Stimulated activated naive CD8-positive, alpha-beta T cell treated with anti-CD3 and anti-CD28 coated beads, Interleukin-15, Interleukin-2, amounts not matched to agents 100 U/mL and 50 U/mL, for 24 hours (primary cell): ENCODE data around the gene RSAD2.
"Not testable (repeated sequence)": the region's sequence is repeated elsewhere in the genome, so short reads cannot be mapped to it uniquely, and the experiment has no call there.

Source experiments
- ATAC-seq: fragments of 150-1000 bp; cut with Tn5 transposase; one replicate; pipeline ENCODE4 v1.10.0; 2021
- DNase-seq: peaks from one replicate; pipeline ENCODE4 v3.0.0; 2021

RSAD2 gene, protein sequence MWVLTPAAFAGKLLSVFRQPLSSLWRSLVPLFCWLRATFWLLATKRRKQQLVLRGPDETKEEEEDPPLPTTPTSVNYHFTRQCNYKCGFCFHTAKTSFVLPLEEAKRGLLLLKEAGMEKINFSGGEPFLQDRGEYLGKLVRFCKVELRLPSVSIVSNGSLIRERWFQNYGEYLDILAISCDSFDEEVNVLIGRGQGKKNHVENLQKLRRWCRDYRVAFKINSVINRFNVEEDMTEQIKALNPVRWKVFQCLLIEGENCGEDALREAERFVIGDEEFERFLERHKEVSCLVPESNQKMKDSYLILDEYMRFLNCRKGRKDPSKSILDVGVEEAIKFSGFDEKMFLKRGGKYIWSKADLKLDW

DNA sequence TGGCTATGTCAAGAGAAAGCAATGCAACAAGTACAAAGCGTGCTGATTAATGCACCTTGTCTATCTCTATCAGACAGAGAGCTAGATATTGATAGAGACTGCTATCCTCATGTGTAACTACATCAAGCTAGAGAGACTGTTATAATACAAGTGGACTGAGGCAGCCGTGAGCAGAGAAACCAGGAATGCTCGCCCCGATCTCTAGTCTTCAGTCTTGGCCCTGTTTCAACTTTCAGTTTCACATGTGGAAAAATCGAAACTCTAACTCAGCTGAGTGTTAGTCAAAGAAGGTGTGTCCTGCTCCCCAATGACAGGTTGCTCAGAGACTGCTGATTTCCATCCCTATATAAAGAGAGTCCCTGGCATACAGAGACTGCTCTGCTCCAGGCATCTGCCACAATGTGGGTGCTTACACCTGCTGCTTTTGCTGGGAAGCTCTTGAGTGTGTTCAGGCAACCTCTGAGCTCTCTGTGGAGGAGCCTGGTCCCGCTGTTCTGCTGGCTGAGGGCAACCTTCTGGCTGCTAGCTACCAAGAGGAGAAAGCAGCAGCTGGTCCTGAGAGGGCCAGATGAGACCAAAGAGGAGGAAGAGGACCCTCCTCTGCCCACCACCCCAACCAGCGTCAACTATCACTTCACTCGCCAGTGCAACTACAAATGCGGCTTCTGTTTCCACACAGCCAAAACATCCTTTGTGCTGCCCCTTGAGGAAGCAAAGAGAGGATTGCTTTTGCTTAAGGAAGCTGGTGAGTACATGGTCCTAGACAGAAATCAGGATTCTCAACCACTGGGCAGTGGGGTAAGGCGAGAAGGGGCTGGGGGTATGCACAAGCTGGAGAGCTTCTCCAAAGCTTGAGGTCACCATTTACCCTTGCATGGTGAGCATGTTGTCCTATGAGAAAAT lies at the start of gene RSAD2:
TSS of gene RSAD2 (plus strand) at position 376 of the 903 bp plus-strand sequence. CDS start at position 400, 24 bp downstream.
- ATAC-seq, result peak; percentile 84
- DNase-seq, result peak; percentile 24

DNA sequence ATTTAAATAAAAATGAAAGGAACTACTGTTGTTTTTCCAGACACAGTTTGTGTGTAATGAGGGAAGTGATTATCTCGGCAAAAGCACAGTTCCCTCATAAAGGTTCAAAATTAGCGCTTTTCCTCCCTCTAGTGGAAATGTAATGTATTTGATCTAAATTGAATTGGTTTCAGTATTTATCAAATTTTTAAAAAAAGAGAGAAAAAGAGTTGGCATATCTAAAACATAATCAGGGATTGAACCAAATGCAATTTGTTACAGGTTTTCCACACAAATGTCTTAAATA lies 49.3 kb upstream of the RSAD2 start:
- ATAC-seq (no peak), DNase-seq (no peak)

DNA sequence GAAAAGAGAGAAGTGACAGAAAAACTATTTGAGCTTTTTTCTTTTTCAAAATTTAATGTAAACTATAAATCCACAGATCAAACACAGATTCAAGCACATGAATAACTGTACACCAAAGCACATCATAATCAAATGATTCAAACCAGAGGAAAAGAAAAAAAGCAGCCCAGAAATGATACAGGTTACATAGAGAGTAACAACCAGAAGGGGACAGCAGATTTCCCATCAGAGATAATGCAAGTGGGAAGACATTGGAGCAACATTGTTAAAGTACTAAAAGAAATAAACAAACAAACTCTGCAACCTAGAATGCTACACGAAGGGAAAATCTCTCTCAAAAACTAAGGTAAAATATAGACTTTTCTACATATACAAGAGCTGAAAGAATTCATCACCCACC lies 46.3 kb upstream of the RSAD2 start:
- no peak for DNase-seq

DNA sequence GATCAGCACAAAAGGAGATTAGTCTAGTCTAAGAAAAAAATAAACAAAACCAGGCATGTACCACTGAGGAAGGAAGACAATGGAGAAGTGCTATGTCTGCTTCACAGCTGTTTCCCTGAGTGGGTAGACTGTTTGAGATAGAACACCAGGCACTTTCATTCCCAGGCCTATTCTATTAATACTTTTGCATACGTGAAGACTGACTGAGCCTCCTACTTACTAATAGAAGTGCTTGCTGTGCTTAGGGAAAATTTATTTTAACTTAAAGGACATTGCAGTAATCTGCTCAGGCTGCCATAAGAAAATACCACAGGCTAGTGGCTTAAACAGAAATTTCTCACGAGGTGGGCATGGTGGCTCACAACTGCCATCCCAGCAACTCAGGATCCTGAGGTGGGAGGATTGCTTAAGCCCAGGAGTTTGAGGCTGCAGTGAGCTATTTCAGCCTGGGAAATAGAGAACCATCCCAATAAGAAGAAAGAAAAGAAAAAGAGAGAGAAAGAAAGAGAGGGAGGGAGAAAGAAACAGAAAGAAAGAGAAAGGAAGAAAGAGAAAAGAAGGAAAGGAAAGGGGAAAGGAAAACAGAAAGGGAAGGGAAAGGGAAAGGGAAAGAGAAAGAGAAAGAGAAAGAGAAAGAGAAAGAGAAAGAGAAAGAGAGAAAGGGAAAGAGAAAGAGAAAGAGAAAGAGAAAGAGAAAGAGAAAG lies 44.8 kb upstream of the RSAD2 start:
- DNase-seq, result no peak
- ATAC-seq, result no peak

More for the DNA sequence above, 46.3 kb upstream of the RSAD2 start:
- no peak for ATAC-seq

DNA sequence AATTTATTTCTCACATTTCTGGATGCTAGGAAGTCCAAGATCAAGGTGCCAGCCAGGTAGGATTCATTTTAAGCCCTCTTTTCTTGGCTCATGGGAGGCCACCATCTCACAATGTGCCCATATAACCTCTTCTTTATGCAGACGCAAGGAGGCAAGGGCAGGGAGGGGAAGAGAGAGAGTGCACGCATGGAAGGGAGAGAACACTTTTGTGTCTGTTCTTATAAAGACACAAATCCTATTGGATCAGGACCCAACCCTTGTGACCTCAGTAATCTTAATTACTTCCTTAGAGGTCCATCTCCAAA lies 44.3 kb upstream of the RSAD2 start:
- no peak for ATAC-seq
- DNase-seq, result no peak

DNA sequence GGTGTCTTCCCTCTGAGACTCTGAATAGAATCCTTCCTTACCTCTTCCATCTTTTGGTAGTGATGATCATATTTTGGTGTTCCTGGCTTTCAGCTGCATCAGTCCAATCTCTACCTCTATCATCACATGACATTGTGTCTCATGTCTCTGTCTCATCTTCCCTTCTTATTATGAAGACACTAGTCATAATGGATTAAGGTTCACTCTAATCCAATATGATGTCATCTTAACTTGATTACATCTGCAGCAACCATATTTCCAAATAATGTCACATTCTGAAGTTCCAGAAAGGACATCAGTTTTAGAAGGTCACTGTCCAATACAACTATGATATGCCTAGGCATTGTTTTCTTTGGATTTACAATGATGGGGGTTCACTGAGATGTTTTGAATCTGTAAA lies 43.4 kb upstream of the RSAD2 start:
- ATAC-seq, result no peak
- no peak for DNase-seq

DNA sequence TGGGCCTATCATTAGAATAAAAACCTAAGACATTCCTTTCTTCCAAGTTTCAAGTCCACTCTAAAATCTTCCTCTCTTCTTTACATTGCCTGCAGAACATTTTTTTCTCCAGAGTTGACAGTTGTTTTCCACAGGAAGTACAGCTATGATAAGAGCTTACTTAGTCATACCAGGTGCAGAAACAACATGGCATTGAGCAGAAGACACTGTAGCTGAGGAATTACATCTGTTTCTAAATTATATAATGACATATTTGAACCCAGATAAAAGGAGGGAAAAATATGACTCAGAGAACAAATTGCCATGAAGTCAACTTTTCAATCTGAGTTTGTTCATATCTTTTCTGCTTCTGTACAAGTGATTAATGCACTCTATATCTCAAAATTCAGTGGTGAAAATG lies 42.1 kb upstream of the RSAD2 start:
- ATAC-seq (peak; percentile 73), DNase-seq (no peak)

DNA sequence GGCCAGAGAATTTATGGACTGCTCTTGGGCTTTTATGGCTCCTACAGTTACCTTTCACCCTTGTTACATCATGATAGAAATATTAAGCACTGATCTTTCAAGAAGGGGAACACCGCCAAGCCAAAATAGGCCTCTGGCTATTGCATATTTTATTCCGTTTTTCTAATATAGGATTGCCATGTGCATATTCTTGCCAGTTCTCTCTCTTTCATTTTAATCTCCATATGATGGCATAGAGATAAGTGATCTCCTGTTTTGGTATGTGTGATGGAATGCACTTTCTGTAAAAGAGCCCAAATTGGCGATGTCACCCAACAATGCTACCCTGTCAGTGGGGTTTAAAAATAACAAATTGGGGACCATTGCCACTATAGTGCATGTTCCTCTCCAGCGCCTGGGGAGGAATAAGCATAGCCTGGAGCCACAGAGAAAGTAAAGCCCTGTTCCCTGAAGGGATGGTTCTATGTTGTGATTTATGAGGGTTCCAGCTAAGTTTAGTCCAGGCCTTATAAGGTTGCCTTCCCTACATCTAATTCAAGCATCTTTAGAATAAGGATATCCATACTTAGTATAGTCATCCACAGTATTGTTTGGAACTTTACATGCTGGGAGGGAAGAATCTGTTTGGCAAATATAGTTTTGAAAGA lies 38.8 kb upstream of the RSAD2 start:
- ATAC-seq (no peak), DNase-seq (no peak)

DNA sequence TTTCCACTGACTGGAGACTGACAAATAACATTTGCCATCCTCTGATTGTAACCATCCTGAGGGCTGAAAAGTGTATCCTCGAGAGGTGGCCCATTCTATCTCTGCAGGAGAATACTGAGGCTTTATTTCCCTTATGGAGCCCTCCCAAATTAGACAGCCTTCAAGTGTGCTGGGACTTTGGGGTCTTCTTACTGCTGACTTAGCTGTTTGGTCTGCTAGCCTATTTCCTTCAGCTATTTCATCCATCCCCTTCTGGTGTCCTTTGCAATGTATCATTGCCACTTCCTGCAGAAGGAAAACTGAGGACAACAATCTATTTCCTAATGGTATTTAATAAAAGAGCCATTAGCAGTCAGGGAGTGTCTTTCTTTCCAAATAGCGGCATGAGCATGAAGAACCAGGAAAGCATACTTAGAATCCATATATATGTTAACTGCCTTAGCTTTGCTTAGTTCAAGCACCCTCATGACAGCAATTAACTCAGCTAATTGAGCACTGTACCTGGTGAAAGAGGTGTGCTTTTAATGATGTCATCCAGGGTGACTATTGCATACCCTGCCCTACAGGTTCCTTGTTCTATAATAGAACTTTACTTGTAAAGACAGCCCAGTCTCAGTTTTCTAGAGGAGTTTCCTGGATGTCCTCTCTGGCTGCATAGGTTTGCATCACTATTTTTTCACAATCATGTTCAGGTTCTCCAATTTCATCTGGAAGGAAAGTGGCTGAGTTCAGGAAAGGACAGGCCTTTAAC lies 35.9 kb upstream of the RSAD2 start:
- ATAC-seq, result no peak
- DNase-seq, result no peak

DNA sequence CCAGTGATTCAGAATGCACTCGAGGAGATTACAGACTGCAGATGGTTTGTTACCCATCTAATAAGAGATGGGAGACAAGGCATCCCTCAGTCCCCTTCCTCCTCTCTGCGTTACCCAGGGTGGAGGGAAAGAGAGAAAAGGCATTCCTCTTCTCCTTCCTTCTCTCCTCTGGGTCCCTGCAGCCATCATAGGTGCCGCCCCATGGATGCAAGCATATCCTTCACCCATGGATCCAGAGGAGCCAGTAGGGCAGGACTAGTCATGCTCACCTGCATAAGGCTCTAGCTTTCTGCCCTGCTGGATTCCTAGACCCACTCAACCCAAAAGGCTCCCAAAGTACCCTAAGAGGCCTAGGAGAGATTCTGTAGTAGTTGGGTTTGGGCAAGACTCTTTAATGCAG lies 32.3 kb upstream of the RSAD2 start:
- peak; percentile 12 for DNase-seq
- no peak for ATAC-seq

DNA sequence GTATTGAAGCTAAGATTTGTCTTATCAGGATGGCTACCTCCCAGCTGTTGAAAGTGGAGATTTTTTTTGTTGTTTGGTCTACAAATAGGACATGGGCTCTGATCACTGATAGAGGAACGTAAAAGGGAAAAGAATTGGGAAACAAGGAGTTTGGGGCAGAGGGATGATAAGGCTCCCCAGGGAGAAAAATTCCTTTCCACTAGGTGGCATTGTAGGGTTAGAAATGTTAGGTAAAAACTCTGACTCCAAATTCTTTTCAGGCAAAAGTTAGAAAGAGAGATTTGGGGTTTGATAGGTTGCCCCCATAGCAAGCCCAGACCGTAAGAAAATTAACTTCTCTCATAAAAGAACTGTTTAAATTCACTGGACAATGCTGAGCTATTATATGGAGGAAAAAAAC lies 31.7 kb upstream of the RSAD2 start:
- DNase-seq, result no peak
- ATAC-seq, result no peak

DNA sequence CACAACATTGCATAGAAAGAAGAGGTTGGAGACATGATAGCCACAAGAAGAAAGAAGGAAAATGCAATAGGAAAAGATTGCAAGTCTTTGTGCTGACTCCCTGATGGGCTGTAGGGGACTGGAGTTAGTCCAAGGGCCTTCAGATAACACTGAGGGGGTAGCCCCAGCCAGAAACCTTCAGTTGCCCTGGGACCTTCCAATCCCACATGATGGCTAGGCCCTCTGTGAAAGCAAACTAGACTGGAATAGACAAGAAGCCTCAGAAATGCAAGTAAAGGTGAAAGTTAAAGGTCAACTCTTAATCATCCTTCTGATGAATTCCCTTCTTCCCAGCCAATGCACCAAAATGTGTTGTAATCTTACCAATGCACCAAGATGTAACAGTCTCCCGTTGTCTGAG lies 31.0 kb upstream of the RSAD2 start:
- no peak for DNase-seq
- peak; percentile 74 for ATAC-seq

DNA sequence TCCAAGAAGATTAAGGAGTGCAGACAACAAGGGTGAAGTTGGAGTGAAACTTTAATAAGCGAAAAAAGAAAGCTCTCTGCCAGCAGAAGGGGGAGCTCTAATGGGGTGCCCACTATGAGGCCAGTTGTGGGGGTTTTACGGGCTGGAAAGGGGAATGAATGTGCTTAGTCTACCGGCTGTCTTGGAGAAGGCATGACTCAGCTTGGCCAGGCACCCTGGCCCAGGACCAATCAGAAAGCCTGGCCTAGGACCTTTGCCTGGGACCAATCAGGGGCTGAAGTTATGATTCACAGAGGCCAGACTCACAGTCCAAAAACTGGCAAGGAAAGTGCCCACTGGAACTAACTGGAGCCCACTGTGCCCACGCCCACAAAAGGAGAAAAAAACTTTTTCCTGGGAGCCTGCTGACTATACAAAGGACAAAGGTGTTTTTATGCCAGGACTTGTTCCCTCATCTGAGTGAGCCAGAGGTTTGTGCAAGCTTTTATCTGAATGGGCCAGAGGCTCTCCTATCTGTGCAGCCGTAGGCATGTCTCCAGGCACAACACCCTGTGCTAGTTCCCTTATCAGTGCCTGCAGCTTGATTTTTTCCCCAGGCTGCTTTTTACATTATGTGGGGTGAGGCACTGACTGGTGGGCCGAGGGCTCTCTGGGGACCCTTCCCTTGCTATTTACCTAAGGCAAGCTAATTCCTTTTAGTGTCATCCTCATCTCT lies 30.5 kb upstream of the RSAD2 start:
- no peak for DNase-seq
- no peak for ATAC-seq

DNA sequence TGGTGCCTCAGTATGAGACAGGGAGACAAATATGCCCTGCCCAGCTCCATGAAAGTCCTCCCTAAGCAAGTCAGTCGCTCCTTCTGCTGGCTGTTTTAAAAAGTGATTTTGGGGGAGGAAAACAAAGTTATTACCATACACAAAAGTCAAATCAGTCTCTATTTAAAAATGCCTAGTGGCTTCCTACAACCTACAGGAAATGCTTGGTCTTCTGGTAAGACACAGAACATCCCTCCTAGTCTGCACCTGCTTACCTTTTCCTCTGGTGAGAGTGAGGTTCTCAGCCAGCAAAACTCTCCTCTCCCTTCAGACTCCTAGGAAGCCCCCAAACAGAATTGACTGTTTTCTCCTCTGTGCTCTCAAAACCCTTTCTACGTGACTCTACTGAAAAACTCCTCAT lies 25.4 kb upstream of the RSAD2 start:
- no peak for ATAC-seq

DNA sequence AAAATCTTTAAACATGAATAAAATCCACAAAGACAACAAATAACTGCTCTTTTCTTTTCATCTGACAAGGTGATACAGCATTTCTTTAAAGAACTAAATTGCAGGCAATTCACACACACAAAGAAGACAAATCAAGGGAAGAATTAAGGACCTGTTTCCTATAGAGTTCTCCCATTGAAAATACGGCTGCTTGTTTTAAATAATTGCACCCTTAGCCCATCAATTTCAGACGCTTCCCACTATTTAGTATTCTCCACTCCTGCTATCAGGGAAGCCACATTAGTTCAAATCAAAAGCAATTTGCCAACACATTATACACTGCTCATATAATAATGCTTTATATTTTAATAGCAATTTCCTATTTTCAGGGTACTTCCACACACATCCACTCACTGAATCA lies 23.2 kb upstream of the RSAD2 start:
- no peak for ATAC-seq
- no peak for DNase-seq

More for the DNA sequence above, 25.4 kb upstream of the RSAD2 start:
- no peak for DNase-seq

DNA sequence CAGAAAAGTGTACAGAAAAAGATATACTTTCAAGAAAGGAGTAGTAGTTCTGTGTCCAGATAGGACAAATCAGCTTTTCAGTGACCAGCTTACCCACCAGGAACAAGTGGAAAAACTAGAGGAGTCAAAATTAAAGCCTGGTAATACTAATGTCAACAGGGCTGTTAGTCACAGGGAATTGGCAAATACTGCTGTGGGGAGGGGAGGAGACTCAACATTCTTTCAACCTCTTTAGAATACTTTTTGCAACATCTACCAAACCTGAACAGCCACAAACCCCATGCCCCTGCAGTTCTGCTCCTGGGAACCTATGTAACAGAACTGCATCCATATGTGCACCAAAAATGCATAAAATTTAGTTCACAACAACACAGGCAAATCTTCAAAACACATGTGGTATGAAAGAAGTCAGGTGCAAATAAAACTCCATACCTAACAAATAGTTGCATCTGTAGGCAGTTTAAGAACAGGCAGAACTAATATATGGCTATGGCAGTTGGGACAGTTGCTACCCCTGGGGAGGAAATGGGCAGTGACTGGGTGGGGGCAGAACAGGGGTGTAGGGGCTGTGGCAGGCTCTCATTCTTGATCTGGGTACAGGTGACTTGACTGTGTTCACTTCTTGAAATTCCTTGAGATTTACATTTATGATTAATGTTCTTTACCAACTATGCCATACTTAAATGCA lies 21.6 kb upstream of the RSAD2 start:
- ATAC-seq (no peak), DNase-seq (no peak)

DNA sequence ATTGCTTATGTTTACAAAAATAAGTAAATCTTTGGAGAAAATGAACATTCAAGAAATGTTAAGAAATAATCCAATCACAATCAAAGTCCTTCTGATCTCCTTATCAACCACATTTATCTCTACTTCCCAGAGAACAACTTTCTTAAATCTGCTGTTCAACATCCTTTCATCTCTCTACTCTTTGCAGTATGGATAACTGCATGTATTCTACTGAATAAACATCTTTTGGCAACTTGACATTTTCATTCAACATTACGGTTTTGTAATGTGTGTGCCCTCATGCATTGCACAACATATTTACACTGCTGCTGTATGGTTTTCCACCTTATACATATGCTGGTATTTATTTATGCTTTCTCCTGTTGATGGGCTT lies 21.0 kb upstream of the RSAD2 start:
- DNase-seq, result no peak
- ATAC-seq, result no peak

DNA sequence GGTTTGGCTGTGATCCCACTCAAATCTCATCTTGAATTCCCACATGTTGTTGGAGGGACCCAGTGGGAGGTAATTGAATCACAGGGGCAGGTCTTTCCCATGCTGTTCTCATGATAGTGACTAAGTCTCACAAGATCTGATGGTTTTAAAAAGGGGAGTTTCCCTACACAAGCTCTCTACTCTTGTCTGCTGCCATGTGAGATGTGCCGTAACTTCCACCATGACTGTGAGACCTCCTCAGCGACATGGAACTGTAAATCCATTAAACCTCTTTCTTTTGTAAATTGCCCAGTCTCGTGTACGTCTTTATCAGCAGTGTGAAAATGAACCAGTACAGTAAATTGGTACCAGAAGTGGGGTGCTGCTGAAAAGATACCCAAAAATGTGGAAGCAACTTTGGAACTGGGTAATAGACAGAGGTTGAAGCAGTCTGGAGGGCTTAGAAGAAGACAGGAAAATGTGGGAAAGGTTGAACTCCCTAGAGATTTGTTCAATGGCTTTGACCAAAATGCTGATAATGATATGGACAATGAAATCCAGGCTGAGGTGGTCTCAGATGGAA lies 19.0 kb upstream of the RSAD2 start:
- ATAC-seq, DNase-seq: not testable (repeated sequence)

DNA sequence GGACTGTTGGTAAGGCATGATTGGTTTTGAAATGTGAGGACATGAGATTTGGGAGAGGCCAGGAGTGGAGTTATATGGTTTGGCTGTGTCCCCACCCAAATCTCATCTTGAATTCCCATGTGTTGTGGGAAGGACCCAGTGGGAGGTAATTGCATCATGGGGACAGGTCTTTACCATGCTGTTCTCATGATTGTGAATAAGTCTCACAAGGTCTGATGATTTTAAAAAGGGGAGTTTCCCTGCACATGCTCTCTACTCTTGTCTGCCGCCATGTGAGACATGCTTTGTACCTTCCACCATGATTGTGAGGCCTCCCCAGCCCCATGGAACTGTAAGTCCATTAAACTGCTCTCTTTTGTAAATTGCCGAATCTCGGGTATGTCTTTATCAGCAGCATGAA lies 17.3 kb upstream of the RSAD2 start:
- DNase-seq (no peak), ATAC-seq (no peak)

DNA sequence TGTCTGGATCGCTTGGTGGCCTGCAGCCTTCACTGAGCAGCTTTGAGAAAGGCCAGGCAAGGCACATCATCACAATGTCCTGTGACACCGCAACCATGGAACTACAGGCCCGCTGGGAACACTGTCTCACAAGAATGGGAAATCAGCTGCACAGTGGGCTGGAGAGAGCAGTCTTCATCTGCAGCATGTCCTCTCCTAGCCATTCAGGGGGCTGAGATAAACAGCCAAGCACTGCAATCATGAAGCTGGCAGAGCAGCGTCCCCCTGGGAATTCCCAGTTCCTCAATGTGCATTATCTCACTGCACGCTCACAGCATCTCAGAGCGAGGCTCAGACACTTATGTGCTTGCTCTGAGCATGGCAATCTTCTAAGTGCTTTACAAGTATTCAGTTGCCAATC lies 13.8 kb upstream of the RSAD2 start:
- DNase-seq, result no peak
- ATAC-seq, result no peak
